Measurements from ENCODE around the gene DPH3.

DNA sequence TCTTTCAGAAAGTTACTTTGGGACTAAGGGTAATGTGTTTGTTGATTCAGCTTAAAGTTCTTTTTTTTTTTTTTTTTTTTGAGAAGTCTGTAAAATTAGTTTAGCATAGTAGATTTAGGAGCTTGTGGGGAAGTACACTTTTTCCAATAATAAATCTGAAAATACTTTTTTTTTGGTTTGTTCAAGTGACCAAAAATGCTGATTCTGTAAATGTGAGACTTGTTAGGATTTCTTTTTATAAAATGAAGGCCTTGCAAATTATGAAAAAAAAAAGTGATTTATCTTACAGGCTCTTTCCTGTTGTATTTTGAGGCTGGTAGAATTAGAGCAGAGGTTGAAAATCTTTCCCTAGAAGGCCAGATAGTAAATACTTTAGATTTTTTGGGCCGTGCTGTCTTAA lies 7.8 kb upstream of the DPH3 start:
- TF ChIP-seq, protein P1, sequence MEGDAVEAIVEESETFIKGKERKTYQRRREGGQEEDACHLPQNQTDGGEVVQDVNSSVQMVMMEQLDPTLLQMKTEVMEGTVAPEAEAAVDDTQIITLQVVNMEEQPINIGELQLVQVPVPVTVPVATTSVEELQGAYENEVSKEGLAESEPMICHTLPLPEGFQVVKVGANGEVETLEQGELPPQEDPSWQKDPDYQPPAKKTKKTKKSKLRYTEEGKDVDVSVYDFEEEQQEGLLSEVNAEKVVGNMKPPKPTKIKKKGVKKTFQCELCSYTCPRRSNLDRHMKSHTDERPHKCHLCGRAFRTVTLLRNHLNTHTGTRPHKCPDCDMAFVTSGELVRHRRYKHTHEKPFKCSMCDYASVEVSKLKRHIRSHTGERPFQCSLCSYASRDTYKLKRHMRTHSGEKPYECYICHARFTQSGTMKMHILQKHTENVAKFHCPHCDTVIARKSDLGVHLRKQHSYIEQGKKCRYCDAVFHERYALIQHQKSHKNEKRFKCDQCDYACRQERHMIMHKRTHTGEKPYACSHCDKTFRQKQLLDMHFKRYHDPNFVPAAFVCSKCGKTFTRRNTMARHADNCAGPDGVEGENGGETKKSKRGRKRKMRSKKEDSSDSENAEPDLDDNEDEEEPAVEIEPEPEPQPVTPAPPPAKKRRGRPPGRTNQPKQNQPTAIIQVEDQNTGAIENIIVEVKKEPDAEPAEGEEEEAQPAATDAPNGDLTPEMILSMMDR (IDR thresholded peaks at IDR 0.05) = no peak
- no peak for TF ChIP-seq POLR2AphosphoS5 (IDR thresholded peaks at IDR 0.05)

Data from stomach (tissue), 4 donors.